HG02884 (cell line): ENCODE data around the gene HGF.
A peak's percentile ranks its signal among the peaks of the same experiment; 100 is the strongest.

Source experiments
- ATAC-seq: cut with Tn5 transposase; IDR thresholded peaks from one replicate; pipeline ENCODE4 v1.9.1; 2021; ENCODE audit warnings: mild to moderate bottlenecking, moderate library complexity; ENCODE audit not compliant: unreplicated experiment

Gene HGF

GRCh38 chr7:81687062-81687461, 82.8 kb downstream of the HGF start:
- no peak for ATAC-seq

- no peak for ATAC-seq
Observed at GRCh38 chr7:81685270-81685868, 84.5 kb downstream of the HGF start.

- peak; percentile 89 for ATAC-seq
Observed at GRCh38 chr7:81684514-81685269, 85.2 kb downstream of the HGF start.

- ATAC-seq: no peak
Observed at GRCh38 chr7:81684033-81684432, 85.8 kb downstream of the HGF start.

GRCh38 chr7:81682873-81683272, 87.0 kb downstream of the HGF start:
- no peak for ATAC-seq

GRCh38 chr7:81680120-81680519, 89.7 kb downstream of the HGF start:
- no peak for ATAC-seq

GRCh38 chr7:81676813-81677212, 93.0 kb downstream of the HGF start:
- no peak for ATAC-seq

- ATAC-seq: no peak
Observed at GRCh38 chr7:81676105-81676811, 93.6 kb downstream of the HGF start.

GRCh38 chr7:81674431-81674830, 95.4 kb downstream of the HGF start:
- ATAC-seq: no peak

- ATAC-seq: no peak
Observed at GRCh38 chr7:81672872-81673271, 97.0 kb downstream of the HGF start.

- no peak for ATAC-seq
Observed at GRCh38 chr7:81669476-81670105, 100.3 kb downstream of the HGF start.

GRCh38 chr7:81666209-81666608, 103.6 kb downstream of the HGF start:
- no peak for ATAC-seq

GRCh38 chr7:81665236-81665635, 104.6 kb downstream of the HGF start:
- ATAC-seq: no peak

- no peak for ATAC-seq
Observed at GRCh38 chr7:81664304-81664703, 105.5 kb downstream of the HGF start.

- no peak for ATAC-seq
Observed at GRCh38 chr7:81662531-81662930, 107.3 kb downstream of the HGF start.

GRCh38 chr7:81659697-81660395, 110.0 kb downstream of the HGF start:
- ATAC-seq: no peak

GRCh38 chr7:81657551-81657950, 112.3 kb downstream of the HGF start:
- ATAC-seq: no peak

GRCh38 chr7:81655271-81655670, 114.6 kb downstream of the HGF start:
- no peak for ATAC-seq

- ATAC-seq: no peak
Observed at GRCh38 chr7:81652225-81652624, 117.6 kb downstream of the HGF start.
